ENCODE results near the gene HSF2BP.
"Not testable (repeated sequence)": the region's sequence is repeated elsewhere in the genome, so short reads cannot be mapped to it uniquely, and the experiment has no call there.

The HSF2BP gene

GRCh38 chr21:43688906-43689305 is 29.6 kb upstream of the HSF2BP start:
- H3K9ac ChIP-seq = no peak overlapping the region
- no peak overlapping the region for H3K4me2 ChIP-seq
- peaks cover 100% of the 10 kb centered on the region for H3K36me3 ChIP-seq
- TF ChIP-seq Cebpa-rat (IDR thresholded peaks at IDR 0.05) = no peak
- H3K27me3 ChIP-seq = no peaks in the 10 kb centered on the region
- H4K20me1 ChIP-seq = peaks cover 43% of the 10 kb centered on the region
- no peak overlapping the region for H3K4me3 ChIP-seq
- H3K9me3 ChIP-seq = no peaks in the 10 kb centered on the region
- no peak overlapping the region for H3K27ac ChIP-seq
- peaks cover 22% of the 10 kb centered on the region for H3K4me1 ChIP-seq

GRCh38 chr21:43687566-43688399 is 28.5 kb upstream of the HSF2BP start:
- no peak for TF ChIP-seq Cebpa-rat (IDR thresholded peaks at IDR 0.05)
- Histone ChIP-seq H3K9ac (peak overlapping the region; percentile 43; the same call in 1 of the 2 replicates), H4K20me1 (peaks cover 44% of the 10 kb centered on the region), H3K4me2 (peak overlapping the region; percentile 70), H3K4me3 (no peak overlapping the region), H3K27ac (peak overlapping the region; percentile 42), H3K27me3 (no peaks in the 10 kb centered on the region), H3K9me3 (no peaks in the 10 kb centered on the region), H3K4me1 (peaks cover 22% of the 10 kb centered on the region), H3K36me3 (peaks cover 100% of the 10 kb centered on the region)

- H3K27me3 ChIP-seq = no peaks in the 10 kb centered on the region
- H3K4me1 ChIP-seq = peaks cover 22% of the 10 kb centered on the region
- H4K20me1 ChIP-seq = peaks cover 52% of the 10 kb centered on the region
- H3K4me3 ChIP-seq = no peak overlapping the region
- no peak for TF ChIP-seq Cebpa-rat (IDR thresholded peaks at IDR 0.05)
- H3K27ac ChIP-seq = peak overlapping the region; percentile 42
- peaks cover 100% of the 10 kb centered on the region for H3K36me3 ChIP-seq
- H3K9ac ChIP-seq = peak overlapping the region; percentile 43; the same call in 1 of the 2 replicates
- no peaks in the 10 kb centered on the region for H3K9me3 ChIP-seq
- H3K4me2 ChIP-seq = peak overlapping the region; percentile 70
Observed at GRCh38 chr21:43686811-43687565, 27.7 kb upstream of the HSF2BP start.

GRCh38 chr21:43684424-43684823 is 25.1 kb upstream of the HSF2BP start:
- no peak overlapping the region for H3K4me3 ChIP-seq
- H3K36me3 ChIP-seq = peaks cover 100% of the 10 kb centered on the region
- no peak overlapping the region for H3K4me2 ChIP-seq
- H3K4me1 ChIP-seq = peaks cover 22% of the 10 kb centered on the region
- no peak overlapping the region for H3K27ac ChIP-seq
- no peak overlapping the region for H3K9ac ChIP-seq
- H3K9me3 ChIP-seq = no peaks in the 10 kb centered on the region
- no peak for TF ChIP-seq Cebpa-rat (IDR thresholded peaks at IDR 0.05)
- no peaks in the 10 kb centered on the region for H3K27me3 ChIP-seq
- peaks cover 60% of the 10 kb centered on the region for H4K20me1 ChIP-seq

GRCh38 chr21:43681650-43682049 is 22.4 kb upstream of the HSF2BP start:
- H3K4me2 ChIP-seq = no peak overlapping the region
- no peak overlapping the region for H3K4me3 ChIP-seq
- H4K20me1 ChIP-seq = peaks cover 57% of the 10 kb centered on the region
- H3K4me1 ChIP-seq = peaks cover 3% of the 10 kb centered on the region
- peaks cover 100% of the 10 kb centered on the region for H3K36me3 ChIP-seq
- no peak for TF ChIP-seq Cebpa-rat (IDR thresholded peaks at IDR 0.05)
- H3K27me3 ChIP-seq = no peaks in the 10 kb centered on the region
- no peak overlapping the region for H3K27ac ChIP-seq
- H3K9ac ChIP-seq = no peak overlapping the region
- H3K9me3 ChIP-seq = no peaks in the 10 kb centered on the region

GRCh38 chr21:43680421-43680820 is 21.1 kb upstream of the HSF2BP start:
- not testable (repeated sequence) for H3K4me3 ChIP-seq, H3K27ac ChIP-seq, H3K4me2 ChIP-seq, H3K4me1 ChIP-seq, H3K9me3 ChIP-seq, H3K27me3 ChIP-seq, H3K9ac ChIP-seq
- peaks cover 69% of the 10 kb centered on the region for H4K20me1 ChIP-seq
- peaks cover 100% of the 10 kb centered on the region for H3K36me3 ChIP-seq

- H3K27ac ChIP-seq = no peak overlapping the region
Observed at GRCh38 chr21:43679951-43680350, 20.7 kb upstream of the HSF2BP start.

GRCh38 chr21:43676391-43676790 is 17.1 kb upstream of the HSF2BP start:
- H3K9ac ChIP-seq = no peak overlapping the region
- no peak overlapping the region for H3K4me2 ChIP-seq
- no peaks in the 10 kb centered on the region for H3K4me1 ChIP-seq
- H3K27ac ChIP-seq = no peak overlapping the region
- no peaks in the 10 kb centered on the region for H3K9me3 ChIP-seq
- H4K20me1 ChIP-seq = peaks cover 92% of the 10 kb centered on the region
- peaks cover 100% of the 10 kb centered on the region for H3K36me3 ChIP-seq
- no peaks in the 10 kb centered on the region for H3K27me3 ChIP-seq
- H3K4me3 ChIP-seq = no peak overlapping the region
- TF ChIP-seq Cebpa-rat (IDR thresholded peaks at IDR 0.05) = no peak

More at GRCh38 chr21:43679951-43680350, 20.7 kb upstream of the HSF2BP start:
- Histone ChIP-seq H3K4me2 (no peak overlapping the region), H3K36me3 (peaks cover 100% of the 10 kb centered on the region), H3K4me1 (no peaks in the 10 kb centered on the region), H3K9ac (no peak overlapping the region), H3K27me3 (no peaks in the 10 kb centered on the region), H3K4me3 (no peak overlapping the region), H3K9me3 (no peaks in the 10 kb centered on the region), H4K20me1 (peaks cover 74% of the 10 kb centered on the region)
- no peak for TF ChIP-seq Cebpa-rat (IDR thresholded peaks at IDR 0.05)

- peaks cover 100% of the 10 kb centered on the region for H3K36me3 ChIP-seq
- peaks cover 94% of the 10 kb centered on the region for H4K20me1 ChIP-seq
- TF ChIP-seq Cebpa-rat (IDR thresholded peaks at IDR 0.05) = no peak
- no peaks in the 10 kb centered on the region for H3K27me3 ChIP-seq
- no peaks in the 10 kb centered on the region for H3K4me1 ChIP-seq
- no peak overlapping the region for H3K27ac ChIP-seq
- no peaks in the 10 kb centered on the region for H3K9me3 ChIP-seq
- no peak overlapping the region for H3K4me3 ChIP-seq
- no peak overlapping the region for H3K4me2 ChIP-seq
- H3K9ac ChIP-seq = no peak overlapping the region
Observed at GRCh38 chr21:43675871-43676270, 16.6 kb upstream of the HSF2BP start.
